ENCODE data around the gene BAIAP2. TPM values are rescaled to one million over a fixed set of nuclear protein-coding genes. Genes with fewer than 3 reads are reported as not detected.

Gene BAIAP2
- total and polyA plus RNA-seq, 2 donors (not counting 1 experiment from before 2014, with no cell fraction given) = 1.3 to 12.0 TPM

DNA sequence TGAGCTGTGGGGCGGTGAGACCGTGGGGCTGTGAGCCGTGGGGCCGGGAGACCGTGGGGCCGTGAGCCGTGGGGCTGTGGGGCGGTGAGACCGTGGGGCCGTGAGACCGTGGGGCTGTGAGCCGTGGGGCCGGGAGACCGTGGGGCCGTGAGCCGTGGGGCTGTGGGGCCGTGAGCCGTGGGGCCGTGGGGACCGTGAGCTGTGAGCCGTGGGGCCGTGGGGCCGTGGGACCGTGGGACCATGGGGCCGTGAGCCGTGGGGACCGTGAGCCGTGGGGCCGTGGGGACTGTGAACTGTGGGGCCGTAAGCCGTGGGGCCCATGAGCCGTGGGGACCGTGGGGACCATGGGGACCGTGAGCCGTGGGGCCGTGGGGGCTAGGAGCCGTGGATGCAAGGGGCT lies 105.7 kb downstream of the BAIAP2 start:
- Histone ChIP-seq H4K20me1 (ENCODE audit: control insufficient read depth, insufficient read depth, low read length, poor library complexity, severe bottlenecking) (no peaks in the 10 kb centered on the region), H3K9ac (ENCODE audit: low read length) (no peak overlapping the region), H3K4me2 (replicated peaks; ENCODE audit: low read depth, low read length, poor library complexity, severe bottlenecking) (no peak overlapping the region), H2AFZ (ENCODE audit: insufficient read depth, low read depth, low read length, poor library complexity, severe bottlenecking) (no peak overlapping the region), H3K9me3 (ENCODE audit: control extremely low read depth in 1 of 3, control insufficient read depth in 2 of 3, insufficient read depth in 1 of 3, low read length in 2 of 3) (peaks cover 0 to 7% (median 0%) of the 10 kb centered on the region in 3 donors), H3K79me2 (ENCODE audit: control insufficient read depth, insufficient read depth, low read length) (no peaks in the 10 kb centered on the region), H3K27ac (ENCODE audit: low read length in 2 of 2) (no peak overlapping the region), H3K36me3 (replicated peaks in 1 of 2; ENCODE audit: control extremely low read depth in 1 of 2, control insufficient read depth in 1 of 2, extremely low read depth in 1 of 2, insufficient read depth in 2 of 2, low read length in 1 of 2) (no peaks in the 10 kb centered on the region), H3K4me1 (ENCODE audit: control insufficient read depth in 2 of 2, insufficient read depth in 2 of 2, low read length in 2 of 2) (no peaks in the 10 kb centered on the region), H3K4me3 (ENCODE audit: control extremely low read depth in 1 of 5, extremely low read depth in 1 of 5, insufficient read depth in 1 of 5, low read depth in 2 of 5, low read length in 4 of 5) (no peak overlapping the region), H3K27me3 (replicated peaks in 1 of 4; ENCODE audit: control extremely low read depth in 1 of 4, control insufficient read depth in 3 of 4, insufficient read depth in 4 of 4, low read length in 3 of 4) (peaks cover 0 to 4% (median 0%) of the 10 kb centered on the region in 4 experiments)
- no peak overlapping the region for H3K4me3 Mint-ChIP-seq
- H3K4me1 Mint-ChIP-seq = peaks cover 2% of the 10 kb centered on the region
- ChIA-PET CTCF (interaction anchor here (0.6 to 4.7 kb wide), 3 partner anchors 100 to 690 kb away, joined by 3 to 43 read pairs (median 3); partner anchors contain the start of genes NDUFAF8 and TEPSIN), POLR2A (no interaction called here)
- intact Hi-C loops (cut with micrococcal nuclease) = loop anchor here (5.0 kb wide), 1 partner anchor 82 kb away; the partner anchor contains the start of gene CEP131
- no peak overlapping the region for H3K27ac Mint-ChIP-seq
- 96% methylated on average over 20 of the region's 37 CpGs for WGBS (ENCODE audit: insufficient coverage)
- no peak for TF ChIP-seq EZH2 (IDR thresholded peaks at IDR 0.05; ENCODE audit: borderline replicate concordance, insufficient read depth, low read depth, low read length, poor library complexity, severe bottlenecking)
- no peak for TF ChIP-seq CTCF (IDR thresholded peaks at IDR 0.05)
- no peaks in the 10 kb centered on the region for H3K9me3 Mint-ChIP-seq (ENCODE audit: insufficient read depth)
- ATAC-seq (ENCODE audit: low read depth) (no peak), DNase-seq (no peak)
- H3K27me3 Mint-ChIP-seq = peaks cover 3% of the 10 kb centered on the region
